HepG2 (cell line): ENCODE data around the gene NES. TPM values are rescaled to one million over a fixed set of nuclear protein-coding genes. Genes with fewer than 3 reads are reported as not detected.

Source experiments
- AGO2 ChIP-seq: fragments of 200-400 bp; formaldehyde crosslinking; optimal IDR thresholded peaks from 2 replicates; pipeline ENCODE3; 2017; ENCODE audit warnings: mild to moderate bottlenecking, low read depth, low read length, moderate library complexity
- ATF4 ChIP-seq, 2 experiments: fragments of 450-650 bp in 1 of 2; sonication (generic) in 1 of 2; formaldehyde crosslinking; IDR thresholded peaks; 2 replicates each; pipeline versions ENCODE4 v1.5.0 to v1.8.0; 2020 to 2022; ENCODE audit warnings: mild to moderate bottlenecking in 1 of 2, missing genetic modification reagents in 1 of 2
- BRF2 ChIP-seq: sonication (generic); formaldehyde crosslinking; IDR thresholded peaks from 2 replicates; pipeline ENCODE4 v1.8.1; 2022; ENCODE audit warnings: mild to moderate bottlenecking, missing genetic modification reagents
- EHMT2 ChIP-seq: fragments of 200-600 bp; sonication (generic); IDR thresholded peaks from 2 replicates; pipeline ENCODE4 v1.7.0; 2017; ENCODE audit warnings: antibody characterized with exemption, low read depth, low read length, borderline replicate concordance
- GRHL1 ChIP-seq: sonication (generic); formaldehyde crosslinking; conservative IDR thresholded peaks from 2 replicates; pipeline ENCODE4 v1.8.0; 2022; ENCODE audit warnings: missing genetic modification reagents
- KDM5A ChIP-seq: fragments of 200-600 bp; sonication (generic); IDR thresholded peaks from 2 replicates; pipeline ENCODE4 v1.7.0; 2018; ENCODE audit warnings: antibody characterized with exemption, mild to moderate bottlenecking, low read length, borderline replicate concordance
- KDM6A ChIP-seq: IDR thresholded peaks from 2 replicates; pipeline ENCODE4 v1.6.1; 2016; ENCODE audit warnings: low read depth
- MXI1 ChIP-seq: IDR thresholded peaks from 3 replicates; pipeline ENCODE4 v1.6.1; 2012; ENCODE audit warnings: low read depth, low read length, inconsistent platforms, borderline replicate concordance
- RAD21 ChIP-seq: fragments of 450-650 bp; formaldehyde crosslinking; IDR thresholded peaks from 2 replicates; pipeline ENCODE4 v1.5.0; 2020; ENCODE audit warnings: mild to moderate bottlenecking
- RNF2 ChIP-seq: fragments of 450-650 bp; conservative IDR thresholded peaks from 2 replicates; pipeline ENCODE4 v1.6.1; 2016; ENCODE audit warnings: low read depth
- RXRA ChIP-seq: sonication (generic); formaldehyde crosslinking; IDR thresholded peaks from 2 replicates; pipeline ENCODE4 v1.5.1; 2020; ENCODE audit warnings: missing genetic modification reagents
- TFE3 ChIP-seq: IDR thresholded peaks from 2 replicates; pipeline ENCODE4 v1.6.1; 2016
- ZBTB2 ChIP-seq: sonication (generic); formaldehyde crosslinking; IDR thresholded peaks from 2 replicates; pipeline ENCODE4 v1.8.0; 2022; ENCODE audit warnings: low read depth, missing genetic modification reagents
- ZBTB33 ChIP-seq: sonication (generic); formaldehyde crosslinking; IDR thresholded peaks from 2 replicates; pipeline ENCODE4 v1.4.0; 2020; ENCODE audit warnings: missing genetic modification reagents
- ZNF136 ChIP-seq: sonication (generic); formaldehyde crosslinking; IDR thresholded peaks from 2 replicates; pipeline ENCODE4 v1.8.1; 2022; ENCODE audit warnings: low read depth, mild to moderate bottlenecking, moderate library complexity, missing genetic modification reagents
- ZNF260 ChIP-seq: sonication (generic); formaldehyde crosslinking; IDR thresholded peaks from 2 replicates; pipeline ENCODE4 v1.4.0; 2020; ENCODE audit warnings: missing genetic modification reagents, low read depth, mild to moderate bottlenecking, borderline replicate concordance
- ZNF350 ChIP-seq: sonication (generic); formaldehyde crosslinking; IDR thresholded peaks from 2 replicates; pipeline ENCODE4 v1.4.0; 2020; ENCODE audit warnings: mild to moderate bottlenecking, low read depth, missing genetic modification reagents, borderline replicate concordance
- ZNF563 ChIP-seq: sonication (generic); formaldehyde crosslinking; IDR thresholded peaks from 2 replicates; pipeline ENCODE4 v1.8.0; 2022; ENCODE audit warnings: mild to moderate bottlenecking, moderate library complexity, missing genetic modification reagents
- ZNF7 ChIP-seq: IDR thresholded peaks from 2 replicates; pipeline ENCODE4 v1.6.1; 2016; ENCODE audit warnings: missing biosample characterization, missing genetic modification reagents
- ZNF790 ChIP-seq: sonication (generic); formaldehyde crosslinking; IDR thresholded peaks from 2 replicates; pipeline ENCODE4 v1.8.0; 2022; ENCODE audit warnings: missing genetic modification reagents, mild to moderate bottlenecking, borderline replicate concordance
- polyA plus RNA-seq, 8 experiments: library from polyadenylated mRNA; depleted of rRNA in 3 of 8; stranded (reverse) in 7 of 8; unstranded in 1 of 8; fragments of >200 nt; fragmentation: Illumina TruSeq in 4 of 8; extraction: Trizol in 4 of 8; gene quantifications; 2 replicates each; pipeline versions ENCODE4 v1.2.1 to v1.2.3, GENCODE V29; 2011 to 2016; ENCODE audit warnings: low read depth in 4 of 8, missing spikeins in 1 of 8, mixed read lengths in 1 of 8; ENCODE audit not compliant: insufficient read depth in 1 of 8
- total RNA-seq, 5 experiments: library from RNA; depleted of rRNA; stranded (reverse); fragments of >200 nt; fragmentation: Illumina TruSeq; extraction: Trizol; gene quantifications; 2 replicates each; pipeline ENCODE4 v1.2.3, GENCODE V29; 2016; ENCODE audit warnings: low read depth in 1 of 5

Gene NES
- total and polyA plus RNA-seq, 2 of the 13 experiments (the other 11 are each of a cell fraction or from before 2014, with no cell fraction given) = 1.7 to 16.6 TPM

- TF ChIP-seq GRHL1 (CRISPR knock-in tag) (no peak), RNF2 (no peak), ZBTB33 (CRISPR knock-in tag) (no peak), ZNF7 (no peak), ZNF350 (no peak; the same call in 1 of the 2 replicates), KDM5A (no peak), AGO2 (no peak), ATF4 (CRISPR knock-in tag; IDR thresholded peaks at IDR 0.05) (no peak), ZNF260 (no peak), KDM6A (CRISPR knock-in tag) (no peak), ZNF790 (no peak), ZBTB2 (no peak), RAD21 (CRISPR knock-in tag) (peak; percentile 87), TFE3 (no peak), RXRA (CRISPR knock-in tag) (peak; percentile 27; the same call in 1 of the 2 replicates), ZNF563 (CRISPR knock-in tag) (no peak), BRF2 (CRISPR knock-in tag) (no peak), ZNF136 (CRISPR knock-in tag) (no peak), EHMT2 (no peak), MXI1 (no peak; the same call in 2 of the 3 replicates)
Measured at GRCh38 chr1:156689035-156689952, 12.1 kb upstream of the NES start (continued).
